ENCODE data around the gene GAS6.
A peak's percentile ranks its signal among the peaks of the same experiment; 100 is the strongest.
"Not testable (repeated sequence)": the region's sequence is repeated elsewhere in the genome, so short reads cannot be mapped to it uniquely, and the experiment has no call there.

Gene GAS6

GRCh38 chr13:113863524-113864272, at the start of gene GAS6:
Gene GAS6 (minus strand): TSS chr13:113864076. CDS start chr13:113863920, 156 bp downstream.
- H3K4me1 Mint-ChIP-seq = peaks cover 45% of the 10 kb centered on the region
- peak in 1 of 3 experiments; percentile 17 for TF ChIP-seq CTCF (IDR thresholded peaks at IDR 0.05; ENCODE audit: unreplicated experiment in 3 of 3)
- H3K36me3 Mint-ChIP-seq (ENCODE audit: low read depth) = no peaks in the 10 kb centered on the region
- peaks cover 5% of the 10 kb centered on the region for H3K9me3 Mint-ChIP-seq
- peak within 1 kb of the TSS; percentile 78 to 89 (median 83) for H3K4me3 Mint-ChIP-seq
- H3K27ac Mint-ChIP-seq = peak within 1 kb of the TSS in 1 of 3 experiments; percentile 11
- peaks cover 62% of the 10 kb centered on the region for H3K27me3 Mint-ChIP-seq (ENCODE audit: low read depth)

GRCh38 chr13:113913408-113913807, 49.5 kb upstream of the GAS6 start:
- not testable (repeated sequence) for H3K4me3 Mint-ChIP-seq; H3K9me3 Mint-ChIP-seq; H3K4me1 Mint-ChIP-seq; H3K27ac Mint-ChIP-seq; H3K36me3 Mint-ChIP-seq (ENCODE audit: low read depth)
- H3K27me3 Mint-ChIP-seq (ENCODE audit: low read depth) = peaks cover 22% of the 10 kb centered on the region

- Mint-ChIP-seq H3K27me3 (ENCODE audit: low read depth) (peaks cover 22% of the 10 kb centered on the region), H3K9me3 (peaks cover 9% of the 10 kb centered on the region), H3K36me3 (ENCODE audit: low read depth) (no peaks in the 10 kb centered on the region), H3K27ac (no peak overlapping the region), H3K4me3 (no peak overlapping the region), H3K4me1 (peaks cover 16% of the 10 kb centered on the region)
- TF ChIP-seq CTCF (IDR thresholded peaks at IDR 0.05; ENCODE audit: unreplicated experiment in 3 of 3) = no peak
Observed at GRCh38 chr13:113912596-113912995, 48.7 kb upstream of the GAS6 start.

- no peaks in the 10 kb centered on the region for H3K36me3 Mint-ChIP-seq (ENCODE audit: low read depth)
- H3K27me3 Mint-ChIP-seq (ENCODE audit: low read depth) = no peaks in the 10 kb centered on the region
Observed at GRCh38 chr13:113907635-113908617, 44.0 kb upstream of the GAS6 start.

GRCh38 chr13:113906571-113906970, 42.7 kb upstream of the GAS6 start:
- Mint-ChIP-seq H3K27me3 (ENCODE audit: low read depth) (no peaks in the 10 kb centered on the region), H3K9me3 (peaks cover 3% of the 10 kb centered on the region), H3K27ac (no peak overlapping the region), H3K36me3 (ENCODE audit: low read depth) (no peaks in the 10 kb centered on the region), H3K4me3 (no peak overlapping the region), H3K4me1 (peaks cover 39% of the 10 kb centered on the region)
- TF ChIP-seq CTCF (IDR thresholded peaks at IDR 0.05; ENCODE audit: unreplicated experiment in 3 of 3) = no peak

More at GRCh38 chr13:113907635-113908617, 44.0 kb upstream of the GAS6 start:
- peaks cover 9% of the 10 kb centered on the region for H3K9me3 Mint-ChIP-seq
- no peak overlapping the region for H3K4me3 Mint-ChIP-seq
- H3K4me1 Mint-ChIP-seq = peaks cover 31% of the 10 kb centered on the region
- H3K27ac Mint-ChIP-seq = peak overlapping the region in 1 of 3 experiments; percentile 29
- no peak for TF ChIP-seq CTCF (IDR thresholded peaks at IDR 0.05; ENCODE audit: unreplicated experiment in 3 of 3)

GRCh38 chr13:113905942-113906341, 42.1 kb upstream of the GAS6 start:
- no peak for TF ChIP-seq CTCF (IDR thresholded peaks at IDR 0.05; ENCODE audit: unreplicated experiment in 3 of 3)
- Mint-ChIP-seq H3K4me3 (no peak overlapping the region), H3K27me3 (ENCODE audit: low read depth) (no peaks in the 10 kb centered on the region), H3K4me1 (peaks cover 45% of the 10 kb centered on the region), H3K27ac (no peak overlapping the region), H3K36me3 (ENCODE audit: low read depth) (no peaks in the 10 kb centered on the region), H3K9me3 (no peaks in the 10 kb centered on the region)

All from nephron (organoid).